ENCODE results near the gene RSRC1.

DNA sequence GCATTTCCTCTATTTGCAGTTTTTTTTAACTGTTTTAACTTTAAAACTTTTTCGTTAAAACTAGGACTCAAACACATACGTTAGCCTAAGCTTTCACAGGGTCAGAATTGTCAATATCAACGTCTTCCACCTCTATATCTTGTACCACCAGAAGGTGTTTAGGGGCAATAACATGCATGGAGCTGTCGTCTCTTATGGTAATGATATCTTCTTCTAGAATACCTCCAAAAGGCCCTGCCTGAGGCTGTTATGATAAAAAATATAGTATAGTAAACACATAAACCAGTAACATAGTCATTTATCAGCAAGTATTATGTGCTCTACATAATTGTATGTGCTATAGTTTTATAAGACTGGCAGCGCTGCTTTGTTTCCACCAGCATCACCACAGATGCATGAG, 384.8 kb downstream of the RSRC1 start:
- TF ChIP-seq POLR2A (IDR thresholded peaks at IDR 0.05) (no peak), EP300 (IDR thresholded peaks at IDR 0.05) (no peak), POLR2AphosphoS5 (IDR thresholded peaks at IDR 0.05) (no peak)
- TF ChIP-seq, protein P1, sequence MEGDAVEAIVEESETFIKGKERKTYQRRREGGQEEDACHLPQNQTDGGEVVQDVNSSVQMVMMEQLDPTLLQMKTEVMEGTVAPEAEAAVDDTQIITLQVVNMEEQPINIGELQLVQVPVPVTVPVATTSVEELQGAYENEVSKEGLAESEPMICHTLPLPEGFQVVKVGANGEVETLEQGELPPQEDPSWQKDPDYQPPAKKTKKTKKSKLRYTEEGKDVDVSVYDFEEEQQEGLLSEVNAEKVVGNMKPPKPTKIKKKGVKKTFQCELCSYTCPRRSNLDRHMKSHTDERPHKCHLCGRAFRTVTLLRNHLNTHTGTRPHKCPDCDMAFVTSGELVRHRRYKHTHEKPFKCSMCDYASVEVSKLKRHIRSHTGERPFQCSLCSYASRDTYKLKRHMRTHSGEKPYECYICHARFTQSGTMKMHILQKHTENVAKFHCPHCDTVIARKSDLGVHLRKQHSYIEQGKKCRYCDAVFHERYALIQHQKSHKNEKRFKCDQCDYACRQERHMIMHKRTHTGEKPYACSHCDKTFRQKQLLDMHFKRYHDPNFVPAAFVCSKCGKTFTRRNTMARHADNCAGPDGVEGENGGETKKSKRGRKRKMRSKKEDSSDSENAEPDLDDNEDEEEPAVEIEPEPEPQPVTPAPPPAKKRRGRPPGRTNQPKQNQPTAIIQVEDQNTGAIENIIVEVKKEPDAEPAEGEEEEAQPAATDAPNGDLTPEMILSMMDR (IDR thresholded peaks at IDR 0.05) = no peak

Measured in sigmoid colon (tissue), 4 donors.